Astrocyte (in vitro differentiated cells and primary cell): Measurements from ENCODE around the gene TMEM106B. TPM values are rescaled to one million over a fixed set of nuclear protein-coding genes. Genes with fewer than 3 reads are reported as not detected.

Experiments
- DNase-seq: peaks from one replicate; pipeline ENCODE4 v3.0.0-alpha.2; 2010; ENCODE audit warnings: low read depth
- FAIRE-seq: peaks from 2 replicates; lab custom pipeline; 2011; peaks lifted over from hg19 to GRCh38; lab: Jason Lieb, UNC
- H2AFZ ChIP-seq: 2 replicates; pipeline ENCODE4 v1.6.0; 2012; ENCODE audit warnings: low read depth, low read length, inconsistent platforms
- H3K27ac ChIP-seq: 2 replicates; pipeline ENCODE4 v1.5.1; 2011; ENCODE audit warnings: low read depth, low read length, inconsistent platforms
- H3K27me3 ChIP-seq: 2 replicates; pipeline ENCODE4 v1.6.0; 2011; ENCODE audit warnings: low read length, inconsistent platforms; ENCODE audit not compliant: insufficient read depth
- H3K36me3 ChIP-seq: 2 replicates; pipeline ENCODE4 v1.5.1; 2011; ENCODE audit warnings: low read length, inconsistent platforms; ENCODE audit not compliant: insufficient read depth
- H3K4me1 ChIP-seq: 2 replicates; pipeline ENCODE4 v1.5.1; 2011; ENCODE audit warnings: low read length, inconsistent platforms; ENCODE audit not compliant: insufficient read depth
- H3K4me2 ChIP-seq: 2 replicates; pipeline ENCODE4 v1.6.0; 2012; ENCODE audit warnings: low read length, inconsistent platforms
- H3K4me3 ChIP-seq: 2 replicates; pipeline ENCODE4 v1.5.1; 2011; ENCODE audit warnings: low read depth, mild to moderate bottlenecking, low read length, inconsistent platforms; ENCODE audit not compliant: insufficient read depth
- H3K79me2 ChIP-seq: 2 replicates; pipeline ENCODE4 v1.6.0; 2012; ENCODE audit warnings: mild to moderate bottlenecking, low read length, inconsistent platforms; ENCODE audit not compliant: insufficient read depth
- H3K9ac ChIP-seq: 2 replicates; pipeline ENCODE4 v1.6.0; 2012; ENCODE audit warnings: mild to moderate bottlenecking, low read length, inconsistent platforms
- H3K9me3 ChIP-seq: 2 replicates; pipeline ENCODE4 v1.5.1; 2012; ENCODE audit warnings: low read depth, mild to moderate bottlenecking, low read length, inconsistent platforms; ENCODE audit not compliant: insufficient read depth
- H4K20me1 ChIP-seq: 2 replicates; pipeline ENCODE4 v1.6.0; 2012; ENCODE audit warnings: low read length, inconsistent platforms; ENCODE audit not compliant: insufficient read depth
- H3K27ac Mint-ChIP-seq: one replicate; pipeline ENCODE4 v1.8.0; 2021; ENCODE audit warnings: mild to moderate bottlenecking, mixed read lengths; ENCODE audit not compliant: unreplicated experiment
- H3K27me3 Mint-ChIP-seq: one replicate; pipeline ENCODE4 v1.8.0; 2021; ENCODE audit warnings: low read depth, mixed read lengths; ENCODE audit not compliant: unreplicated experiment
- H3K36me3 Mint-ChIP-seq: one replicate; pipeline ENCODE4 v1.8.0; 2021; ENCODE audit warnings: low read depth, mixed read lengths; ENCODE audit not compliant: unreplicated experiment
- H3K4me1 Mint-ChIP-seq: one replicate; pipeline ENCODE4 v1.8.0; 2021; ENCODE audit warnings: low read depth, mixed read lengths; ENCODE audit not compliant: unreplicated experiment
- H3K4me3 Mint-ChIP-seq: one replicate; pipeline ENCODE4 v1.8.0; 2021; ENCODE audit warnings: mild to moderate bottlenecking, moderate library complexity, mixed read lengths; ENCODE audit not compliant: unreplicated experiment
- H3K9me3 Mint-ChIP-seq: one replicate; pipeline ENCODE4 v1.8.0; 2021; ENCODE audit warnings: mild to moderate bottlenecking, mixed read lengths; ENCODE audit not compliant: unreplicated experiment
- CTCF ChIP-seq: IDR thresholded peaks from 2 replicates; pipeline ENCODE4 v1.5.1; 2011; ENCODE audit warnings: low read depth, mild to moderate bottlenecking, inconsistent platforms, low read length, moderate library complexity; ENCODE audit not compliant: insufficient read depth
- EZH2 ChIP-seq: IDR thresholded peaks from 2 replicates; pipeline ENCODE4 v1.6.1; 2012; ENCODE audit warnings: mild to moderate bottlenecking, low read length, inconsistent platforms; ENCODE audit not compliant: insufficient read depth
- total RNA-seq: library from RNA; stranded (reverse); gene quantifications from 2 replicates; pipeline ENCODE4 v1.2.1, GENCODE V29; 2021

The TMEM106B gene
- total RNA-seq, 1 donor from 2014 or later, result 42.9 TPM

GRCh38 chr7:12244129-12244528, 33.0 kb downstream of the TMEM106B start:
- DNase-seq, result no peak
- no peak overlapping the region for H3K4me2 ChIP-seq

GRCh38 chr7:12244694-12245093, 33.6 kb downstream of the TMEM106B start:
- Histone ChIP-seq H3K4me2 (no peak overlapping the region), H3K27me3 (no peaks in the 10 kb centered on the region), H3K4me3 (no peak overlapping the region), H2AFZ (no peak overlapping the region), H3K9ac (no peak overlapping the region), H3K36me3 (no peaks in the 10 kb centered on the region), H3K4me1 (no peaks in the 10 kb centered on the region), H4K20me1 (no peaks in the 10 kb centered on the region), H3K27ac (no peak overlapping the region), H3K79me2 (no peaks in the 10 kb centered on the region), H3K9me3 (no peaks in the 10 kb centered on the region)
- Mint-ChIP-seq H3K27me3 (no peaks in the 10 kb centered on the region), H3K4me1 (no peaks in the 10 kb centered on the region), H3K36me3 (peaks cover 2% of the 10 kb centered on the region), H3K9me3 (peaks cover 2% of the 10 kb centered on the region), H3K27ac (no peak overlapping the region), H3K4me3 (no peak overlapping the region)
- FAIRE-seq (no peak), DNase-seq (no peak)
- TF ChIP-seq CTCF (no peak), EZH2 (no peak)

More at GRCh38 chr7:12244129-12244528, 33.0 kb downstream of the TMEM106B start:
- TF ChIP-seq CTCF (peak; percentile 27), EZH2 (no peak)
- Histone ChIP-seq H2AFZ (no peak overlapping the region), H3K4me3 (no peak overlapping the region), H3K27ac (no peak overlapping the region), H3K9ac (no peak overlapping the region), H3K27me3 (no peaks in the 10 kb centered on the region), H4K20me1 (no peaks in the 10 kb centered on the region), H3K36me3 (no peaks in the 10 kb centered on the region), H3K9me3 (no peaks in the 10 kb centered on the region), H3K4me1 (no peaks in the 10 kb centered on the region), H3K79me2 (no peaks in the 10 kb centered on the region)
- no peak overlapping the region for H3K27ac Mint-ChIP-seq
- H3K36me3 Mint-ChIP-seq, result peaks cover 8% of the 10 kb centered on the region
- no peaks in the 10 kb centered on the region for H3K4me1 Mint-ChIP-seq
- H3K9me3 Mint-ChIP-seq, result peaks cover 2% of the 10 kb centered on the region
- no peak overlapping the region for H3K4me3 Mint-ChIP-seq
- FAIRE-seq, result no peak
- H3K27me3 Mint-ChIP-seq, result no peaks in the 10 kb centered on the region

GRCh38 chr7:12249706-12250105, 38.6 kb downstream of the TMEM106B start:
- Mint-ChIP-seq H3K4me3 (no peak overlapping the region), H3K27ac (no peak overlapping the region), H3K36me3 (no peaks in the 10 kb centered on the region), H3K4me1 (no peaks in the 10 kb centered on the region), H3K27me3 (no peaks in the 10 kb centered on the region), H3K9me3 (peaks cover 8% of the 10 kb centered on the region)
- no peaks in the 10 kb centered on the region for H3K36me3 ChIP-seq
- FAIRE-seq, result no peak
- H3K4me1 ChIP-seq, result no peaks in the 10 kb centered on the region
- TF ChIP-seq CTCF (no peak), EZH2 (no peak)
- no peak overlapping the region for H3K27ac ChIP-seq
- no peak overlapping the region for H2AFZ ChIP-seq
- H3K4me2 ChIP-seq, result no peak overlapping the region
- H3K4me3 ChIP-seq, result no peak overlapping the region
- H3K9ac ChIP-seq, result no peak overlapping the region
- H4K20me1 ChIP-seq, result no peaks in the 10 kb centered on the region
- DNase-seq, result no peak
- no peaks in the 10 kb centered on the region for H3K9me3 ChIP-seq
- no peaks in the 10 kb centered on the region for H3K27me3 ChIP-seq
- no peaks in the 10 kb centered on the region for H3K79me2 ChIP-seq
